Activated CD4-positive, CD25-positive, alpha-beta regulatory T cell treated with anti-CD3 and anti-CD28 coated beads, Interleukin-2, amount 50 U/mL, for 72 hours (primary cell): ENCODE data around the gene SNAP25.

Source experiments
- DNase-seq: peaks from one replicate; pipeline ENCODE4 v3.0.0; 2021

The SNAP25 gene

GRCh38 chr20:10218536-10219451 is at the start of gene SNAP25:
Gene SNAP25 (plus strand): TSS chr20:10218830. CDS start chr20:10275492, 56,662 bp downstream.
- peak; percentile 34 for DNase-seq

- DNase-seq, result no peak
Measured at GRCh38 chr20:10169752-10170151, 48.9 kb upstream of the SNAP25 start.

- no peak for DNase-seq
Measured at GRCh38 chr20:10170261-10170660, 48.4 kb upstream of the SNAP25 start.

DNA sequence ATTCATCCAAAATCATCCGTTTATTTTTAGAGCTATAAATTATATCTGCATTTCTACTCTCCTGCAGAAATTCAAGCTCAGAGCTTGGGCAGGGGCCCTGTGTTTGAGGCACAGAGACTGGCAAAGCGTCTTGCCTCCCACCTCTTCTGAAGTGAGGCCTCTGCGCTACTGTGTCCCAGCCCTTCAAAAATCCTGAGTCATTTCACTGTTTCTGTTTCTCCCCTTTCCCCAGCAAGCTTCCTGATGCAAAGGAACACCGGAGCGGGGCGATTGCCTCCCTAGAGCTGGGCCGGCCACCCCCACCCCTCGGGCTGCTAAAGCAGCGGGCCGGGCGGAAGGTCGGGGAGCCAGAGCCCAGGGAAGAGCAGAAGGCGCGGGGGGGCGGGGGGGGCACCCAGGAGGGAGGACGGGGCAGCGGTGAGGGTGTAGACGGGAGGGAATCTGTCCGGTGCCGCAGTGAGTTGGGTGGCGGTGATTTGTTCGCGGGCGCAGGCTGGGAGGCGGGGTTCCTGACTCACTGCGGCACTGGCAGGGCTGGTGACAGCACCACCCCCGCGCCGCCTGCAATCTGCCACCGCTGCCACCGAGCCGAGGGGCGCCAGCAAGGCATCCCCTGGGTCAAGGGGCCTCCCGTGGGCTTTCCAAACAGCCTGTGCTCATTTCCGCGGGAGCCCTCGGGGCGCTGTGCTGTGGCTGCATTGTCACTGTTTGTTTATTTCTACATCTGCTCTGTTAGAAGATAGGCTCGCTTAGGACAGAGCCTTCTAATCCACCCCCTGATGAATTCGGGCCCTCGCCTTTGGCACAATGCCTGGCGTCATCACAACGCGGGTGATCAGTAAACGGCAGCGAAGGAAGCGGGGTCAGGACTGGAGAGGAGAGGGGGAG is 46.5 kb upstream of the SNAP25 start:
- DNase-seq, result no peak

GRCh38 chr20:10172998-10173655 is 45.5 kb upstream of the SNAP25 start:
- no peak for DNase-seq

DNA sequence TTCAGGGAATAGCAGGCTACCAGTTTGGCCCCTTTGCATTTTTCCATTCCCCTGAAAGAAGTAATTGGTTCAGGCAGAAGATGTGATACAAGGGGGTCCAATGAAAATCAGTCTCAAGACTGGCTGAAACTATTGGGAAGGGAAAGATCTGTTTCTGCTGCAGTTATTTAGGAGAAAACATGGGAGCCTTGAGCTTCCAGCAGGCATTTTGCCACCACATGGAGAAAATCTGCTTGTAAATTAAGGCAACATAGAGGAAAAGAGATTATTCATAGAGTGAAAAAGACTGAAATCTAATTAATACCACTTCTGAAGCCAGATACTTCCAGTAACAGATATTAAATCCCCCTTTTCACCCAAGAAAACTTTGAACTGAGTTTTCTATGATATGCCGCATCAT is 44.2 kb upstream of the SNAP25 start:
- no peak for DNase-seq

GRCh38 chr20:10177326-10177725 is 41.3 kb upstream of the SNAP25 start:
- DNase-seq, result no peak

GRCh38 chr20:10178091-10178490 is 40.5 kb upstream of the SNAP25 start:
- DNase-seq, result no peak

- no peak for DNase-seq
Measured at GRCh38 chr20:10178727-10179313, 39.8 kb upstream of the SNAP25 start.

GRCh38 chr20:10179574-10180298 is 38.9 kb upstream of the SNAP25 start:
- no peak for DNase-seq

- no peak for DNase-seq
Measured at GRCh38 chr20:10180651-10181235, 37.9 kb upstream of the SNAP25 start.

GRCh38 chr20:10185741-10186558 is 32.7 kb upstream of the SNAP25 start:
- DNase-seq, result no peak

DNA sequence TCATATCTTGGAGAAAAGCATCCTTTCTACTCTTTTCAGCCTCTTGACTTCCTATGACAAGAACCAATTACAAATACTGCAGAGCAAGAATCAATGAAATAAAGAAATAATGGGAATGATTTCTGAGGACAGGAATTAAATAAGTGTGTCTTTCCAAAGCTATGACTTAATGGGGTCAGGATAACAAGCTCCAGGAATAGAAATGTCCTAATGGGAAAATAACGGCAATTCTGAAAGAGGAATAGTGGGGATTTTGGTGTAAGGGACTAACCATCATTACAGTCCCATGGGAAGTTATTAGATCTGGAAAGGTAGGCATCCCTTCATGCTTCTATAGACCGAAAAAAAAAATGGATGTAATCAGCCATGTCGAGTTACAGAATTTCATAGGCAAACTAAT is 28.2 kb upstream of the SNAP25 start:
- DNase-seq, result no peak

DNA sequence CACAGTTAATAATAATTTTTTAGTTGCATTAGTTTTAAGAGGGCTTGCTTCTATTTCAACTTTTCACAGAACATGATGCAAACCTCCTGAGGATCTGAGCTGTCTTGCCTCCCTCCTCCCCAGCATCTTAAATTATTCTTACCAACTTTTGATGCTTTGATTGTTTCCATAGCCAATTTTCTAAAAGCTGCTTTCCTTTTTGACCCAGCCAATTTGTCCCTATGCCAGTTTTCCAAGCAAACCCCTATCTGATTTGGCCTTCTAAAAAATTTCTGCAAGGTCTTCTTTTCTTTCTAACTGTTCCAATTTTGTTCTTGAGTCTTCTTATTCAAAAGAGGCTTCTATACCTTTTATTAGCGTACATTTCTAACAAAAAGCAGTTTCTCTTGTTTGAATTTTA is 26.5 kb upstream of the SNAP25 start:
- no peak for DNase-seq

DNA sequence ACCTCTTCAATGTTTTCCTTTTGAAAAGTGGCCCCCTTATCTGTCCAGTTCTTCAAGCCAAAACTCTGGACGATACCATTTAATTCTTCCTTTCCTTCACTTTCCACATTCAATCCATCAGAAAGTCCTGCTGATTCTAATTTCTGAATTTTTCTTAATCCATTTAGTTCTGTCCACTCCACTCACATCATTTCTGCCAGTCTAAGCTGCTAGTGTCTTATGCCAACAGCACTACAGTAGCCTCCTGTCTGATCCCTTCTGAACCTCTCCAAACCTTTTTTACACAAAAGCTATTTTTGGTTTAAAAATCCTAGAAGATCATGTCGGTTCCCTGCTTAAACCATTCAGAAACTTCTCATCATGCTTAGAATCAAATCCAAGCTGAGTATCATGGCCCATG is 24.5 kb upstream of the SNAP25 start:
- no peak for DNase-seq

DNA sequence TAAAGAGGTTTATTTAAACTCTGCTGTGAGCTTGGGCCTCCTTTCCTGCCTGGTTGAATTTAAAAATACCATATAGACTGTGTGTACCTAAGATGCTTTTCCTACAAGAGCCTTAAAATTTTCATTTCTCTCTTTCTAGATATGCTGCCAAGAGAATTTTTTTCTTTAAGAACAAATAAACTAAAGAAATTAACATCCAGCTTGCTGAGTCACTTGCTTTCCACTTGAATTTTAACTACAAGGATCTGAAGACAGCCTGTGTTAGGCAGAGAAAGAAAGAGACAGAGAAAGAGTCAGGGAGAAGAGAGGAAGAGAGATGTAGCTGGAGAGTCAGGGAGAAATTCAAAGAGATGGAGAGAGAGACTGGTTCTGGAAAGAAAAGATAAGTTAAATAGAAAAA is 18.3 kb upstream of the SNAP25 start:
- no peak for DNase-seq

DNA sequence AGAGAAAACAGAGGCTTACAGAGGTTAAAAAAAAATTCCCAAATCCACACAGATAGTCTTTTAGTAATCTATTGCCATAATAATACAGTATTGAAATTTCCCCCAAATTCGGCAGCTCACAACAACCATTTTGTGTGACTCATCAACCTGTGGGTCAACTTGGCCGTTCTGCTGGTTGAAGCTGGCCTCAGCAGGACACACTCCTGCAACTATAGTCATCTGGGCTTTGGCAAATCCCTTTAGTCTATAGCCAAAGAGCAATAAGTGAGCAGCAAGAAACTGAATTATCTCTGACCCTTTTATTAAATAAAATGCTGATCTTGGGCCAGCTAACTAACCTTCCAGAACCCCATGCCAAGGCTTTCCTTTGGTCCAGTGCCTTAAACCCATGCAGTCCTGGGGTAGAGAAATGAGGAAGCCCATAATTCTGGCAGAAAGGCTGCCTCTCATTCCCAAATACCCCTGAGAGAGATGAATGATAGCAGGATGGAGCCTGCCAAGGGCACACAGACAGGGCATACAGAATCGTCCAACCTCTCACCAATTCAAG is 17.2 kb upstream of the SNAP25 start:
- no peak for DNase-seq

- no peak for DNase-seq
Measured at GRCh38 chr20:10209091-10209490, 9.5 kb upstream of the SNAP25 start.

DNA sequence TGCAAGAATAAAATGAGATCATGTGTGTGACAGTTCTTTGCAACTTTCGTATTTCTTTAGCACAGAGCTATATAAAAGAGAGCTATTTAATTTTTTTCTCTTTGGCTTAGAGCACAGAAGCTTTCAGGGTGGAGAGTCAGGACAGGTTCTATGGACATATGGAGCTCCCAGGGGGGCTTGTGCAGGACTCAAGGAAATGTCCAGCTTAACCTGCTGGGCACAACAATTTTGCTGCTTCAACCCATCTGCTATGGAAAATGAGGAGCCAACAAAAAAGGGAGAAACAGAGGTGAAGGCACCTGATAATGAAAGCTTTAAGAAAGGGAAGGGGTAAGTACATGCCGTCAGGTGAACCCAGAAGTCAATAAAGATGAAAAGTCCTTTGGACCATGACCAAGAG is 5.1 kb upstream of the SNAP25 start:
- no peak for DNase-seq

GRCh38 chr20:10216146-10216791 is 2.4 kb upstream of the SNAP25 start:
- DNase-seq, result no peak
